Lower leg skin (tissue), 4 donors: ENCODE results near the gene NKD1. TPM values are rescaled to one million over a fixed set of nuclear protein-coding genes. Genes with fewer than 3 reads are reported as not detected.

Source experiments
- DNase-seq, 2 donors: peaks; one replicate each; pipeline ENCODE4 v3.0.0-alpha.2; 2019; ENCODE audit warnings: low spot score in 2 of 2
- H3K4me3 ChIP-seq: fragments of 200-600 bp; sonication (generic); 2 replicates; pipeline ENCODE4 v1.5.1; 2017; ENCODE audit warnings: mild to moderate bottlenecking, low read depth; ENCODE audit not compliant: poor library complexity, severe bottlenecking
- POLR2A ChIP-seq, 2 donors: fragments of 450-650 bp; IDR thresholded peaks; one replicate each; pipeline ENCODE4 v1.6.1; 2016 to 2017; ENCODE audit warnings: antibody characterized with exemption in 2 of 2, mild to moderate bottlenecking in 1 of 2, moderate library complexity in 1 of 2
- WGBS, 2 donors: methylation state at CpG; one replicate each; pipeline ENCODE4 v1.1.5; 2018; 5-methylcytosine and 5-hydroxymethylcytosine counted together
- intact Hi-C: fragments of 100-400 bp; cut with DNase I; formaldehyde crosslinking; loops from one replicate; pipeline ENCODE4 v1.15.0; 2023; ENCODE audit warnings: low total_unique reads
- total RNA-seq, 4 donors: library from RNA; depleted of rRNA; stranded (reverse); fragments of >200 nt; gene quantifications; one replicate each; pipeline ENCODE4 v1.1.0, GENCODE V29; 2016
- TF ChIP-seq, protein P1 (sequence below), 3 donors: fragments of 450-650 bp; IDR thresholded peaks; one replicate each; pipeline ENCODE4 v1.5.1; 2016; ENCODE audit warnings: antibody characterized with exemption in 3 of 3, mild to moderate bottlenecking in 3 of 3, moderate library complexity in 2 of 3

The NKD1 gene
- total RNA-seq, 4 donors from 2014 or later: 5.1 to 15.2 (median 7.2) TPM

DNA sequence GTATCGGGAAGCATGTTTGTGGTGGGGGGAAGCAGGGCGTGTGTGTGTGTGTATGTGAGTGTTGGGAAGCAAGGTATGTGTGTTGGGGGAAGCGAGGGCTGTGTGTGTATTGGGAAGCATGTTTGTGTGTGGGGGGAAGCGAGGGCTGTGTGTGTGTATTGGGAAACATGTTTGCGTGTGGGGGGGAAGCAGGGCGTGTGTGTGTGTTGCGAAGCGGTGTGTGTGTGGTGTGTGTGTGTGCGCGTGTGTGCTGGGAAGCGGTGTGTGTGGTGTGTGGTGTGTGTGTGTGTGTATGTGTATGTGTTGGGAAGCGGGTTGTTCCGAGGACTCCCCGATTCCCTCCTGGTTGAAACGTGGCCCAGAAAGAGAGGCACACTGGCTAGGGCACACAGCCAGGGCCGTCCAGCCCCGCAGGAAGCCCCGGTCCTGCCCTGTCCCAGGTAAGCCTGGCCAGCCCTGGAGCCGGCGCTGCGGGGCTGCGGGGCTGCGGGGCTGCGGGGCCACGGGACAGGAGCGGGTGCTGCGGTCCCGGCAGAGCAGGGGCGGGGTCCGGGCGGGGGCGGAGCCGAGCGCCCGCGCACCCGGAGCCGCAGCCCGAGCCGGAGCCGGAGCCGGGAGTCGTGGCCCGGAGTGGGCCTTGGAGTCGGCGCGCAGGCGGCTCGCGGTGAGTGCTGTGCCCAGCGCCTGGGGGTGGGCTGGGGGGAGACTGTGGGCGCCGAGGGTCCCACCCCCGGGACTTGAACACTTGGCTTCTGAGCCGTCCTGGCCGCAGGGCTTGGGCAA, 145.0 kb downstream of the NKD1 start, which contains the start of gene NOD2:
Gene NOD2 (plus strand): TSS at position 608 of the 783 bp plus-strand sequence. CDS start 5,890 bp downstream, outside the sequence.
- WGBS, 2 donors: 20 to 48% methylated on average over 15 to 36 of the region's 56 CpGs
- peak in 1 of 2 donors; percentile 87 for DNase-seq

DNA sequence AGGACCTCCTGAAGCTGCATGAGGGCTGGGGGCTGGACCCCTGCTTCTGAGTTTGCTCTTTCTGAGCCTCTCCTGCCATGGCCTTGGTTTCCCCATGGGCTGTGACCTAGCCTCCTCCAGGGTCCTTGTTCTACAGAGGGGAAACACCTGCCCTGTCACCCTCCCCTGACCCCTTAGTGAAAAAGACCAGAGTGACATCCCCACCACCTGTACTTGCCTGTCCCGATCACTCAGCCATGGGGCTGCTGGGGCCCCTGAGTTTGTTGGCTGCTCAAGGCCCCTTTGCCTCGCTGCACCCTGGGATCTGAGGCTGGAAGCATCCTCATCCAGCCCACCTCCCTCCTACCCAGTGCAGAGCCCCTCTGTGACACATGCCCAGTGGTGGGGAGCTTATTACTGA, 146.0 kb downstream of the NKD1 start:
- intact Hi-C loops: no loop called here
- TF ChIP-seq POLR2A (IDR thresholded peaks at IDR 0.05): no peak
- TF ChIP-seq, protein P1, sequence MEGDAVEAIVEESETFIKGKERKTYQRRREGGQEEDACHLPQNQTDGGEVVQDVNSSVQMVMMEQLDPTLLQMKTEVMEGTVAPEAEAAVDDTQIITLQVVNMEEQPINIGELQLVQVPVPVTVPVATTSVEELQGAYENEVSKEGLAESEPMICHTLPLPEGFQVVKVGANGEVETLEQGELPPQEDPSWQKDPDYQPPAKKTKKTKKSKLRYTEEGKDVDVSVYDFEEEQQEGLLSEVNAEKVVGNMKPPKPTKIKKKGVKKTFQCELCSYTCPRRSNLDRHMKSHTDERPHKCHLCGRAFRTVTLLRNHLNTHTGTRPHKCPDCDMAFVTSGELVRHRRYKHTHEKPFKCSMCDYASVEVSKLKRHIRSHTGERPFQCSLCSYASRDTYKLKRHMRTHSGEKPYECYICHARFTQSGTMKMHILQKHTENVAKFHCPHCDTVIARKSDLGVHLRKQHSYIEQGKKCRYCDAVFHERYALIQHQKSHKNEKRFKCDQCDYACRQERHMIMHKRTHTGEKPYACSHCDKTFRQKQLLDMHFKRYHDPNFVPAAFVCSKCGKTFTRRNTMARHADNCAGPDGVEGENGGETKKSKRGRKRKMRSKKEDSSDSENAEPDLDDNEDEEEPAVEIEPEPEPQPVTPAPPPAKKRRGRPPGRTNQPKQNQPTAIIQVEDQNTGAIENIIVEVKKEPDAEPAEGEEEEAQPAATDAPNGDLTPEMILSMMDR (IDR thresholded peaks at IDR 0.05): no peak
- WGBS, 2 donors: 82 to 93% methylated on average over 2 of the region's 2 CpGs
- H3K4me3 ChIP-seq: no peak overlapping the region
- DNase-seq: peak in 1 of 2 donors; percentile 82

More for the DNA sequence above, 145.0 kb downstream of the NKD1 start, which contains the start of gene NOD2:
- TF ChIP-seq, protein P1 (IDR thresholded peaks at IDR 0.05): no peak
- TF ChIP-seq POLR2A (IDR thresholded peaks at IDR 0.05): no peak
- intact Hi-C loops: no loop called here
- H3K4me3 ChIP-seq: peak within 1 kb of the TSS; percentile 37

DNA sequence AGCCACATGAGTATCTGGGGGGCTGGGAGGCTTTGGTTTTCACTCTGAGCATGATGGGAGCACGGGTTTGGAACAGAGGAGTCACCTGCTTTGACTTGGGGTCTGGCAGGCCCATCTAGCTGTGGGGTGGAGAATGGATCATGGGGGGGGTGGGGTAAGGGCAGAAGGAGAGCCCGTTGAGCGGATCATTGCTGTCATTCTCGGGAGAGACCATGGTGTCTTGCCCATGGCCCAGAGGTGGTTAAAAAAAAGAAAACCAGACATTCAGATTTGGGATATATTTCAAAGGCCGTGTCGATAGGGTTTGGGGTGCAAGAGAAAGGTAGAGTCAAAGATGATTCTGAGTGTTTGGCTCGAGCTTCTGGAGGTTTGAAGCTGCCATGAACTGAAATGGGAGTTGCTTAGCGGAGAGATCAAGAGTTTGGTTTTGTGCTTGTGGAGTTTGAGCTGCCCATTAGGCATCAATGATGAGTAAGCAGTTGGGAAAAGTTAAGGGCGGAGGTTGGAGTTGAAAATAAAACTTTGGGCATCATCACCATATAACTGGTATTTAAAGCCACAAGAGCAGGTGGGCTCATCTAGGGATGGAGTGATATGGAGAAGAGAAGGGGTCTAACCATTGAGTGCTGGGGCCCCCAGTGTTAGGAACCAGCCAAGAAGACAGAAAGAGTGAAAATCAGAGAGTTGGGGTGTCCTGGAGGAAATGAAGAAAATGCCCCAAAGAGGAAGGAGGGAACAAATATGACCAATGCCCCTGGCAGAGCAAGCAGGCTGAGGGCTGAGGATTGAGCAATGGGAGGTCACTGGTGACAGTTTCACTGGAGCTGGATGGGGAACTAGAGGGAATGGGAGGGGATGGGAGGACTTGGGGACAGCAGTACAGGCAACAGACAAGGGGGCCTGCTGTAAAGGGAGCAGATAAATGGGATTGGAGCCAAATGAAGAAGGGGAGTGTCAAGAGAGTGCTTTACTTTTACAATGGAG, 147.1 kb downstream of the NKD1 start:
- peak in 1 of 2 donors; percentile 89 for DNase-seq
- intact Hi-C loops: no loop called here
- 91% methylated on average over 9 of the region's 9 CpGs for WGBS, 2 donors
- no peak for TF ChIP-seq POLR2A (IDR thresholded peaks at IDR 0.05)
- TF ChIP-seq, protein P1 (IDR thresholded peaks at IDR 0.05): no peak
- no peak overlapping the region for H3K4me3 ChIP-seq

DNA sequence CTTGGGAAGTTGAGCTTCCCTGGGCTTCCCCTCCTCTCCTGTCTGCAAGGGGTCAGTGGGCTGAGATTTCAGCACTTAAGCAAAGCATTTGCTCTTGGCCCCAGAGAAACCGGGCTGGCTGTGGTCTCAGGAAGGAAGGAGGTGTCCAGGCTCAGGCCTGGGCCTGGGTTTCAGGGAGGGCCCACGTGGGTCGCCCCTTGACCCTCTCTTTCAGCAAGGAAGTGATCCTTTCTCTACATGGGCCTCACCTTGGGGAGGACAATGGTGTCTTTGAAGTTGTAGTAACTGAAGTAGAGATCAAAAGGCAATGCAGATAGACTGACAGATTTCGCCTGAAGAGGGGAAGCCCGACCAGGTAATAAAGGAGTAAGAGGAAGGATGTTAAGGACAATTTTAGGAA, 147.9 kb downstream of the NKD1 start:
- WGBS, 2 donors: 62% methylated on average over 5 of the region's 5 CpGs
- intact Hi-C loops: no loop called here
- no peak overlapping the region for H3K4me3 ChIP-seq
- peak in 1 of 2 donors; percentile 74 for DNase-seq
- no peak for TF ChIP-seq POLR2A (IDR thresholded peaks at IDR 0.05)
- TF ChIP-seq, protein P1 (IDR thresholded peaks at IDR 0.05): no peak

- no peak overlapping the region for H3K4me3 ChIP-seq
- DNase-seq: peak; percentile 93 to 97
- intact Hi-C loops: no loop called here
- no peak for TF ChIP-seq POLR2A (IDR thresholded peaks at IDR 0.05)
- TF ChIP-seq, protein P1 (IDR thresholded peaks at IDR 0.05): no peak
- 52 to 67% methylated on average over 11 to 15 of the region's 15 CpGs for WGBS, 2 donors
Observed at GRCh38 chr16:50696575-50697420, 148.6 kb downstream of the NKD1 start.
